ENCODE data around the gene TMEM266. TPM values are rescaled to one million over a fixed set of nuclear protein-coding genes. Genes with fewer than 3 reads are reported as not detected.
"Not testable (repeated sequence)": the region's sequence is repeated elsewhere in the genome, so short reads cannot be mapped to it uniquely, and the experiment has no call there.

Gene TMEM266
- 0.52 TPM for total RNA-seq

- DNase-seq (ENCODE audit: low spot score): no peak
Observed at GRCh38 chr15:76059320-76060117, at the start of gene TMEM266. Gene TMEM266, plus strand, starts transcription at chr15:76059985. Its CDS starts 74,279 bp downstream, at chr15:76134264.

- no peak for DNase-seq (ENCODE audit: low spot score)
Observed at GRCh38 chr15:76010613-76011012, 49.2 kb upstream of the TMEM266 start.

GRCh38 chr15:76011627-76012551, 47.9 kb upstream of the TMEM266 start, which contains the start of gene NRG4:
Gene NRG4, minus strand, starts transcription at chr15:76012424. Its CDS starts 1,194 bp downstream, at chr15:76011230.
- DNase-seq (ENCODE audit: low spot score): no peak

GRCh38 chr15:76013470-76013869, 46.3 kb upstream of the TMEM266 start:
- not testable (repeated sequence) for DNase-seq (ENCODE audit: low spot score)

GRCh38 chr15:76024021-76024768, 35.6 kb upstream of the TMEM266 start:
- DNase-seq (ENCODE audit: low spot score): no peak

GRCh38 chr15:76032046-76032445, 27.7 kb upstream of the TMEM266 start:
- DNase-seq (ENCODE audit: low spot score): no peak

GRCh38 chr15:76033438-76033837, 26.3 kb upstream of the TMEM266 start:
- no peak for DNase-seq (ENCODE audit: low spot score)

GRCh38 chr15:76034111-76034510, 25.7 kb upstream of the TMEM266 start:
- no peak for DNase-seq (ENCODE audit: low spot score)

GRCh38 chr15:76035593-76035992, 24.2 kb upstream of the TMEM266 start:
- no peak for DNase-seq (ENCODE audit: low spot score)

GRCh38 chr15:76038512-76038911, 21.3 kb upstream of the TMEM266 start:
- peak; percentile 58 for DNase-seq (ENCODE audit: low spot score)

GRCh38 chr15:76054201-76054600, 5.6 kb upstream of the TMEM266 start:
- DNase-seq (ENCODE audit: low spot score): not testable (repeated sequence)

- no peak for DNase-seq (ENCODE audit: low spot score)
Observed at GRCh38 chr15:76056931-76057330, 2.9 kb upstream of the TMEM266 start.

- no peak for DNase-seq (ENCODE audit: low spot score)
Observed at GRCh38 chr15:76057332-76058000, 2.3 kb upstream of the TMEM266 start.

GRCh38 chr15:76058714-76059319, 968 bp upstream of the TMEM266 start:
- no peak for DNase-seq (ENCODE audit: low spot score)

GRCh38 chr15:76060118-76060989, 569 bp downstream of the TMEM266 start:
- no peak for DNase-seq (ENCODE audit: low spot score)

GRCh38 chr15:76061700-76062099, 1.9 kb downstream of the TMEM266 start:
- no peak for DNase-seq (ENCODE audit: low spot score)

GRCh38 chr15:76062286-76062685, 2.5 kb downstream of the TMEM266 start:
- no peak for DNase-seq (ENCODE audit: low spot score)

GRCh38 chr15:76064375-76064774, 4.6 kb downstream of the TMEM266 start:
- DNase-seq (ENCODE audit: low spot score): no peak

GRCh38 chr15:76065245-76065644, 5.5 kb downstream of the TMEM266 start:
- DNase-seq (ENCODE audit: low spot score): no peak

GRCh38 chr15:76065793-76066192, 6.0 kb downstream of the TMEM266 start:
- no peak for DNase-seq (ENCODE audit: low spot score)
